Loucy (cell line): Measurements from ENCODE around the gene RNF4.

ENCODE experiments used
- CTCF ChIP-seq: fragments of 200-600 bp; sonication (generic); conservative IDR thresholded peaks from 2 replicates; pipeline ENCODE4 v1.5.1; 2014; ENCODE audit warnings: mild to moderate bottlenecking, antibody characterized with exemption, low read length
- EZH2phosphoT487 ChIP-seq: fragments of 200-600 bp; IDR thresholded peaks from 2 replicates; pipeline ENCODE4 v1.6.1; 2018; ENCODE audit warnings: antibody characterized with exemption, mild to moderate bottlenecking, moderate library complexity, borderline replicate concordance

- TF ChIP-seq CTCF (no peak), EZH2phosphoT487 (no peak)
Measured at GRCh38 chr4:2457481-2458295, 11.2 kb upstream of the RNF4 start.
